Mesothelial cell of epicardium (in vitro differentiated cells): ENCODE results near the gene DMAC2. TPM values are rescaled to one million over a fixed set of nuclear protein-coding genes. Genes with fewer than 3 reads are reported as not detected.

ENCODE experiments used
- DNase-seq, 2 experiments: peaks; one replicate each; pipeline ENCODE4 v3.0.0; 2021; ENCODE audit warnings: low spot score in 2 of 2; ENCODE audit not compliant: unreplicated experiment in 2 of 2
- H3K27ac Mint-ChIP-seq: 2 replicates; pipeline ENCODE4 v1.8.0; 2021; ENCODE audit warnings: mixed read lengths
- H3K27me3 Mint-ChIP-seq: 2 replicates; pipeline ENCODE4 v1.8.0; 2021; ENCODE audit warnings: low read depth, mixed read lengths
- H3K36me3 Mint-ChIP-seq: 2 replicates; pipeline ENCODE4 v1.8.0; 2021; ENCODE audit warnings: mixed read lengths
- H3K4me1 Mint-ChIP-seq: 2 replicates; pipeline ENCODE4 v1.8.0; 2021; ENCODE audit warnings: mixed read lengths
- H3K4me3 Mint-ChIP-seq: 2 replicates; pipeline ENCODE4 v1.8.0; 2021; ENCODE audit warnings: mild to moderate bottlenecking, moderate library complexity, mixed read lengths
- H3K9me3 Mint-ChIP-seq: 2 replicates; pipeline ENCODE4 v1.8.0; 2021; ENCODE audit warnings: mixed read lengths
- total RNA-seq: library from RNA; stranded (reverse); gene quantifications from 3 replicates; pipeline ENCODE4 v1.2.1, GENCODE V29; 2021
- TF ChIP-seq, protein P1 (sequence below): fragments of 200-600 bp; sonication (generic); IDR thresholded peaks from one replicate; pipeline ENCODE4 v1.5.0; 2021; ENCODE audit warnings: antibody characterized with exemption; ENCODE audit not compliant: unreplicated experiment

Gene DMAC2
- total RNA-seq, 1 donor from 2014 or later: 41.4 TPM

DNA sequence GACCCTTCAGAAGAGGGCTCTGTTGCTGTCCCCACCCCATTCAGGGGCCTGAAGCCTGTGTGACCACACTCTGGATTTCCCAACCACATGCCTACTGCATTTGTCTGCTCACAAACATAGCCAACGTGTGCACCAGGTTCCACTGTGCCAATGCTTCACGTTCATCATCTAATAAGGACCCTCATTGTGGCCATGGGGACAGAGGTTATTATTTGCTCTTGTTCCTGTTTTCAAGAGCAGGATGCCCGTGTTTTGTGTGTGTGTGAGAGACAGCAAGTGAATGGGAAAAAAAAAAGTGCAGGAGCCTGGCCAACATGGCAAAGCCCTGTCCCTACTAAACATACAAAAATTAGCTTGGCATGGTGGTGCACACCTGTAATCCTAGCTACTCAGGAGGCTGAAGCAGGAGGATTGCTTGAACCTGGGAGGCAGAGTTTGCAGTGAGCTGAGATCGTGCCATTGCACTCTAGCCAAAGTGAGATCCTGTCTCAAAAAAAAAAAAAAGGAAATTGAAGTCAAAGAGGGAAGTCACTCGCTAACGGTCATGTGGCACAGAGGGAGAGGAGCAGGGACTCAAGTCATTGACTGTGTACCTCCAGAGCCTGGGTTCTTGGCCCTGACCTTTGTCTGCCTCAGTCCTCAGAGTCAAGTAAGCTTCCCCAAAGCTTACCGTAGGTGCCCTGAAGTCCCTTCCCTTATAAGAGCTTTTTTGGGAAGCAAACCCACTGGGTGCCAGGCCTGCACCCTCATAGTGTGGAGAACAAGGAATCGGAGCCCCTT, 19.4 kb downstream of the DMAC2 start:
- TF ChIP-seq, protein P1, sequence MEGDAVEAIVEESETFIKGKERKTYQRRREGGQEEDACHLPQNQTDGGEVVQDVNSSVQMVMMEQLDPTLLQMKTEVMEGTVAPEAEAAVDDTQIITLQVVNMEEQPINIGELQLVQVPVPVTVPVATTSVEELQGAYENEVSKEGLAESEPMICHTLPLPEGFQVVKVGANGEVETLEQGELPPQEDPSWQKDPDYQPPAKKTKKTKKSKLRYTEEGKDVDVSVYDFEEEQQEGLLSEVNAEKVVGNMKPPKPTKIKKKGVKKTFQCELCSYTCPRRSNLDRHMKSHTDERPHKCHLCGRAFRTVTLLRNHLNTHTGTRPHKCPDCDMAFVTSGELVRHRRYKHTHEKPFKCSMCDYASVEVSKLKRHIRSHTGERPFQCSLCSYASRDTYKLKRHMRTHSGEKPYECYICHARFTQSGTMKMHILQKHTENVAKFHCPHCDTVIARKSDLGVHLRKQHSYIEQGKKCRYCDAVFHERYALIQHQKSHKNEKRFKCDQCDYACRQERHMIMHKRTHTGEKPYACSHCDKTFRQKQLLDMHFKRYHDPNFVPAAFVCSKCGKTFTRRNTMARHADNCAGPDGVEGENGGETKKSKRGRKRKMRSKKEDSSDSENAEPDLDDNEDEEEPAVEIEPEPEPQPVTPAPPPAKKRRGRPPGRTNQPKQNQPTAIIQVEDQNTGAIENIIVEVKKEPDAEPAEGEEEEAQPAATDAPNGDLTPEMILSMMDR: no peak
- H3K27ac Mint-ChIP-seq: no peak overlapping the region
- H3K27me3 Mint-ChIP-seq: no peaks in the 10 kb centered on the region
- DNase-seq: no peak
- H3K4me1 Mint-ChIP-seq: no peaks in the 10 kb centered on the region
- no peak overlapping the region for H3K4me3 Mint-ChIP-seq
- H3K36me3 Mint-ChIP-seq: peaks cover 35% of the 10 kb centered on the region
- H3K9me3 Mint-ChIP-seq: no peaks in the 10 kb centered on the region

DNA sequence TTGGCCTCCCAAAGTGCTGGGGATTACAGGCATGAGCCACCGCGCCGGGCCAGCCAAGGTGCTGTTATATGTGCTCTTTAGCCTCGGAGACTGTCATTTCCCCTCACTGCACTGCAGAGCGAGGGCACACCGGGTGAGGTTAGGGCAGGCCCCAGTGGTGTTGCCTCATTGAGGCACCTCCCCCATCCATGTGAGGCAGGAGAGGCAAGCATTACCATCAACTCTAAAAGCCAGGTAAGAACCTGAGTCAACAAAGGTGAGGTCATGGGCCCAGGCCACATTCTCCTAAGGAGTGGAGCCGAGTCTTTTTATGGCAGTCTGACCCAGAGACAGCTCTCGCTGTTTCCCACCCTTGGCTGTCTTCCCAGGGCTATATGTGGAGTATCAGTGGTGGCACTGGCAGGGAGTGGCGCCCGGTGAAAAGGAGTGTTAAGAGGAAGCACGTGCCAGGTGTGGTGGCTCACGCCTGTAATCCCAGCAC, 23.5 kb downstream of the DMAC2 start:
- Mint-ChIP-seq H3K4me1 (no peaks in the 10 kb centered on the region), H3K27me3 (no peaks in the 10 kb centered on the region), H3K36me3 (peaks cover 35% of the 10 kb centered on the region), H3K9me3 (no peaks in the 10 kb centered on the region), H3K4me3 (no peak overlapping the region), H3K27ac (no peak overlapping the region)
- no peak for DNase-seq
- TF ChIP-seq, protein P1: no peak

DNA sequence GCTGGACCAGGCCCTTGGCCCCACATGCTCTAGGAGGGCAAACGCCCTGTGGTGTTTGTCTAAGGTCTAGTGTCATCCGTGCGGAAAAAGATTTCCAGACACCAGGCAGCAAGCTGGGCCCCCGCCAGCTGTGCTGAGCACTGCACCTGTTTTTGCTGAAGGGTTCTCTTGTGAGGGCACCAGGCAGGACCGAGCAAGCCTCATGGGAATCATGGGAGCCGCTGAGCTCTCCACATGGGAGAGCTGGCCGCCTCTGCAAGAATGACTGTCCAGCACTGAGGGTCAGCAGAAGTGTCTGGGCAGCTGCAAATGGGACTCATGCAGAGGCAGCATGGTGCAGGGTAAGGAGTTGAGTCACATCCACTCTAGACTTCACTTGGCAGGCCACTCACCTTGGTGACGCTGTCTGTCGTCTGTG, 24.5 kb downstream of the DMAC2 start:
- TF ChIP-seq, protein P1: no peak
- DNase-seq: no peak
- Mint-ChIP-seq H3K4me1 (no peaks in the 10 kb centered on the region), H3K27ac (no peak overlapping the region), H3K4me3 (no peak overlapping the region), H3K9me3 (no peaks in the 10 kb centered on the region), H3K27me3 (no peaks in the 10 kb centered on the region), H3K36me3 (peaks cover 30% of the 10 kb centered on the region)

DNA sequence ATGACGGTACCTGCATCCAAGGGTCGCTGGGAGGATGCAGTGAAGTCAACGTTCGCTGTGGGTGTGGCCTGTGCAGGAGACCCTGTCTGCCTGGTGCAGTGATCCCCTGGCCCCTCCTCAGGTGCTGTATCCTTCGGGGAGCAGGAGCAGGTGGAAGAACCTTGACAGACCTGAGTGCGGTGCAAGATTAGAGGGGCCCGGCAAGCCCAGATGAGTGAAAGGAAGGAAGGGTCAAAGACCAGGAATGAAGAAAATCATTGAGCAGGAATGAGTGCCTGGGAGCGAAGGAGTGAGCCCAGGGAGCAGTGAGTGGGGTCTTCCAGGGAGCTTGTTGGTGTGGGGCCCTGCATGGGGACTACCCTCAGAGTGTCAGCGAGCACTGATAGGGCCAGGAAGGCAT, 25.3 kb downstream of the DMAC2 start:
- Mint-ChIP-seq H3K27me3 (no peaks in the 10 kb centered on the region), H3K9me3 (no peaks in the 10 kb centered on the region), H3K4me1 (peaks cover 1% of the 10 kb centered on the region), H3K27ac (no peak overlapping the region), H3K36me3 (peaks cover 30% of the 10 kb centered on the region), H3K4me3 (no peak overlapping the region)
- no peak for DNase-seq
- TF ChIP-seq, protein P1: no peak

DNA sequence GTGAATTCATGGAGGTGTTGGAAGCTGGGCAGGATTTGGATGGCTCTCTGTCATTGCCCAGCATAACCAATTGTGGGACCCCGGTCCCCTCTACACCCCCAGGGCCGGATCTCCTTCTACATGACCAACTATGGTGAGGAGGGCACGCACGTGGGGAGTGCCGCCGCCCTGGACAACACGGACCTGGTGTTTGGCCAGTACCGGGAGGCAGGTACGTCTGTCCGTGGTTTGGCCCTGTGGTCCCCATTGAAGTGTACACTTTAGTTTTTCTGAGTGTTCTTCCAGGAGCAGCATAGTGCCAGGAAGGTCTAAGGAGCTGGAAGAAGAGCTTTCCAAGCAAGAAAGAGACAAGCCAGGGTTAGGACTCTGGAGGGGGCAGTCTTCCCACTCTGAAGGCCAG, 25.8 kb downstream of the DMAC2 start:
- Mint-ChIP-seq H3K4me3 (no peak overlapping the region), H3K9me3 (no peaks in the 10 kb centered on the region), H3K27me3 (no peaks in the 10 kb centered on the region), H3K4me1 (peaks cover 6% of the 10 kb centered on the region), H3K36me3 (peaks cover 26% of the 10 kb centered on the region), H3K27ac (no peak overlapping the region)
- TF ChIP-seq, protein P1: no peak
- DNase-seq: no peak
